ENCODE results near the gene CFAP161.

DNA sequence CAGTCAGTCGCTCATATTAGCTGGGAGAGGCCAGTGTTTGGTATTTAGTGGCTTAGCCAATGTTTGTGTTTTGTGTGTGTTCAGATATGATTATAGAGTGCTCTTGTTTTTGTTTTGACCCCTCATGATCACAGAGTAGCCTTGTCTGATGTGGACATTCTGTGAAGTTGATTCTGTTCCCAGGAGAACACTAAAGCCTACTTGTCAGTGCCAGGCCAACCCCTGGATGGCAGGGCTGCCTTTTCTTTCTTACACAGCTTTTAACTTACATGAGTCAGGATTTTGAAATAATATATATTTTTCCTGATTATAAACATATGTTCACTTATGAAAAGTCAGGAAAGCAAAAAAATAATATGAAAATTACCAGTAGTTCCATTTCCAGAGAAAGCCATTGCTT lies 11.9 kb downstream of the CFAP161 start:
- TF ChIP-seq POLR2A (IDR thresholded peaks at IDR 0.05; ENCODE audit: low read depth, low read length) (no peak), POLR2AphosphoS5 (IDR thresholded peaks at IDR 0.05; ENCODE audit: low read depth, low read length) (no peak), SPI1 (IDR thresholded peaks at IDR 0.05; ENCODE audit: low read depth, low read length) (no peak), TAF1 (IDR thresholded peaks at IDR 0.05; ENCODE audit: low read depth, low read length) (no peak)
